Activated naive CD4-positive, alpha-beta T cell treated with Interleukin-2 at 50 U/mL for 16 hours (primary cell): Measurements from ENCODE around the gene TNIK.
"Not testable (repeated sequence)": the region's sequence is repeated elsewhere in the genome, so short reads cannot be mapped to it uniquely, and the experiment has no call there.

Source experiments
- DNase-seq: peaks from one replicate; pipeline ENCODE4 v3.0.0-alpha.2; 2020

TNIK gene

DNA sequence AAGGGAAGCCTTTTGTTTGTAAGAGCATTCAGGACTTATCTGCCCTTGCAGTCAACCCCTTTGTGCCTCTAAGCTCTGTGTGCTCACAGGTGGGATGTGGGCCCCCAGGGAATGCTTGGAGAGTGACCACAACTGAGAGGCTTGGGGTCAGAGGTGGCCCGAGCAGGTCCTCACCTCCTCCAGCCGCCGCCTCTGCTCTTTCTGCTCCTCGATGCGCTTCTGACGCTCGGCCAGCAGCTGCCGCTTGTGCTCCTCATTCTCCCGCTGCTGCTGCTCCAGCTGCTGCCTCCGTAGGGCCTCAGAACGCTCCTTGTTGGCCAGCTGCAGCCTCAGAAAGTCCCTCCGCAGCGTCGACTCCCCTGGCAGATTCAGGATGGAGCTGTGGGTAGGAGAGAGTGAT is 302.9 kb downstream of the TNIK start:
- DNase-seq, result no peak

DNA sequence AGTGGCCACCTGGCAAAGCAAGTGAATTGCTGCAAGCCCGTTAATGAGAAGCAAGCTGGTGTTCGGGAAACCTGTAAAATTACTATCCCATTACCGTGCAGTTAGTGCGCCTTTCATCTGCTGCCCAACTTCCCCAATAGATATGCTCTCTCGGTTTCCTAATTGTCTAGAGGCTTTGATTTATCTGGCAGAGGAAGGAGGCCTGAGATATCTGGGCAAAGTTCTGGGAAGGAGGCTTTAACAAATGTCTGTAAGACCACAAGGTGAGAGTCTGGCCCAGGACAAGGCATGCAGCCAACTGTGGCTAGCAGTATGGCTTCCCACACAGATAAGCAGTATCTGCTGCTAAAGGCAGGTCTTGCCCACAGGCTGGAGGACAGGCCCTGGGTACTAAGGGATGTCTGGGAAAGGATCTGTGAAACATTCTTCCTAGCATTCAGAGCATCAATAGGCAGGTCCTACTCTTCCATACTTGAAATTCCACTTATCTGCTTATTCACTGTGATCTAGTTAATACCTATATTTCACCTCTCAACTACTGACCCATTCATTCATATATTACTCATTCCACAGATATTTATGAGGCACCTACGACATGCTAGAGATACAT is 303.7 kb downstream of the TNIK start:
- DNase-seq, result no peak

DNA sequence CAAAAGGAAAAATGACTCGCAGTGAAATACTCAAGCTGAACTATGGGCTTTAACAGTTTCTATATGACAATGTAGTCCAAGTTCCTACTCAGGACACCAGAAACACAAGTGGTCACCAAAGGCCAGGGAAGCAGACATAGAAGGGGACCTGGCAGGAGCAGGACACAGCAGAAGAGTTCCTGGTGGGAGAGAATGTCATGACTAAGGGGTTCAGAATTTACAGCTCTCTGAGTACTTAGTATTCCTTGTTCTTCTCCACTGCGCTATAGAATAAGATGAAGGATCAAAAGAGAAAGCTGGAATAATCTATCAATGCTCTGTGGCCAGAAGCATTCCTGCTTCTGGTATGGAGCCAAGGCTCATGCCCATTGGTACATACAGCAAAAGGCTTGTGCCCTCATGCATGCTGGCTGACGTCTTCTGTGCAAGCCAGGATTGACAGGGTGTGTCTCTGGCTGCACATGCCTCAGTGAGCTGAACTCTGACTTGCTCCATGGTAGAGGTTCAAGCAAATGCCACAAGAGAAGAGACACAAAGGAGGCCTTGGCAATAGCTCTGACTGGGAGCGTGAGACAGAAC is 305.0 kb downstream of the TNIK start:
- no peak for DNase-seq

DNA sequence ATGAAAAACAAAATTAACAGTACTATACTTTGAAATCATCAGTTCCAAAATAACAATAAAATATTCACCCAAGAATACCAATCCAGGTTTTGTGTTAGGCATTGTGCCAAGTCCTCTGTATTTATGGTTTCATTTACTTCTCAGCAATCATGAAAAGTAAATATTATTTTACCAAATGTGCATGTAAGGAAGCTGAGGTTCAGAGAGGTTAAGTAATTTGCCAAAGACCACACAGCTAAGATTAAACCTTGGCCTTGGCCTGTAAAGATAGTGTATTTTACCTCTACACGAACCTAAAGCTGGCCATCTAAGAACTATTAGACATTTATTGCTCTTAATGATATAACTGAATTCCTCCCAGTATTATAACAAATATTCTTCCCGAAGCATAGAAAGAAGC is 309.3 kb downstream of the TNIK start:
- no peak for DNase-seq

DNA sequence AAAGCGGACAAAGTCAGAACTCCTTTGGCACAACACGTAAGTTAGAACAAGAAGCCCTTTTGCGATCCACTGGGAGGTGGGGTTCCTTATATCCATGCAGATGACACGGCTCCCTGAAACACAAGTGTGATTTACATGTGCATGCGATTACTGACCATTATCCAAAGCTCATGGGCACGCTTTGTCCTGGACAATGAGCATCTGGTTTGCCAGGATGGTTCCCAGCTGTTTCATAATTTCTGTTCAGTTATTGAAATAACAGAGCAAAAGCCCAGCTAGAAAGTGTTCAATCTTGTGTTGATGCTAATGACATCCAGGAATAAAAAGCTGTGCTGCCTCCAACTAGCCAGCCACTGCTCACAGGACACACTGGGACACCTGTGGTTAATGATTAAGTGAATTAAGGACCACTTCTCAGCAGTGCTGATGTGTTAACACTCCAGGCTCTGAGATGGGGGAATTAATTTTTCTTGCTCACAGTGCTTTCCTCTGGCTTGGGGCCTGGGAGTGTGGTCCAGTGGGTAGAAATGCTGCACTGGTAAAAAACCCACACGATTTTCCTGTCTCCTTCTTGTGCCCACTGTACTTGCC is 310.6 kb downstream of the TNIK start:
- no peak for DNase-seq

DNA sequence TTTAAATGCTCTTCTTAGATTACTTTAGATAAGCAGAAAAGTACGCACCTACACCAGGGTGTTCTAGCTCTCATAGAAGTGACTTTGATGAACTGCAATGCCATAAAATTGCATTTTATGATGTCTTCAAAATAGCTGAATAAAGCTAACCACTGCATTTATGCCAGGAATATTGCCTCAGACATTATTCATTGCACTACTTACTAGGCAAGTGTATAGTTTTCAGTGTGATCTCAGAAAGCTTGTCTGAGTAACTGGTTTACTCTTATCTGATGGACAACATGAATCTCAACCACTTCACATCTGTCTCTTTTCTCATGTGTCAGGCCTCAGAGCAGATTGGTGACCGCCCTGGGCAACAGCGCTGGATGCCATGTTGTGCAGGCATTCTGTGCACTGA is 314.4 kb downstream of the TNIK start:
- DNase-seq, result no peak

DNA sequence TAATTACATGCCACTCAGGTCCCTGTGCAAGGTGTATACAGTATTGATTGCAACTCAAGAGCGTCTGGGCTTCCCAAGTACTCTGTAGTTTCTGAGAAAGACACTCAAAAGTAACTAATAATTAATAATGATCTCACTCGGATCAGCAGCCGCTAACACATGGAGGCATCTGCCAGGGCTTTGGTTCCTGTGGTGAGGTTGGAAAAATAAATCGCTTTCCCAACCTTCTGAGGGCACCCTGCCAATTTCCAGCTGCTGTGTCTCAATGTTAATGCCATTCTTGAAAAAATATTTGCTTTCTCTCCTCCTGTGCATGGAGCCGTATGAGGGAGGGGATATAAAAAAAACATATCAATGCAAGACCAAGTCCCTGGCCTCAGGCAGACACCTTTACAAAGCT is 317.2 kb downstream of the TNIK start:
- DNase-seq, result no peak

DNA sequence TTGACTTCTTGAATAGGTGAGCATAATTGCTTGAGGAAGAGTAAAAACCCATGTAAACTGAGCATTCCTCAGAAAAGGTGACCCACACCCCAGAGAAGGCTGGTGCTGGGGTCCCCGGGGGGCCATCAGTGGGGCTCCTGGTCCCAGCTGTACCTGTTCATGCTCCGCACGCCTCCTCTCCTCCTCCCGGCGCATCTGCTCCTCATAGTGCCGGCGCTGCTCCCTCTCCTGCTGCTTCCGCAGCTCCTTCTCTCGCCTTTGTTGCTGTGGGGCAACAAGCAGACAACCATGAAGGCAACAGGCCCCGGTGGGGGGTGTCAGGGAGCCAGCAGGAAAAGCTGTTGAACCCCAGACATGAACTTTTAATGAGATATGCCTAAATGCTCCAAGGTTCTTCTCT is 320.0 kb downstream of the TNIK start:
- DNase-seq, result no peak

DNA sequence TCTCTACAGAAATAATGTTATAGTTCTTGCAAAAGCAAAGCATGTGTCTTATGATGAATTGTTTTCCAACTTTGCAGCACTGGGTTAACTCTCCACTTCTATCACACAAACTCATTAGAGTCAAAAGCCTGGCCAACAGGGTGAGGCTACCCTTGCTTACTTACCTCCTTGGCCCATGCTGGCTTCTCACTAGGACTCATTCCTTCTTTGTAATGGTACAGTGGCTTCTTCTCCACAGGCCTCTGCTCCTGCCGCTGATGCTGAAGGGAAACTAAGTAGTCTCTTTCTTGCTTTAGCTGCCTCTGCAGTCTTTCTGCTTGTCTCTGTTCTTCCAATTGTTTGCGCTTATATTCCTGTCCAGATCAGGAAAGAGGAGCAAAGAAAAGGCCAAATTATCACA is 322.2 kb downstream of the TNIK start:
- DNase-seq, result no peak

DNA sequence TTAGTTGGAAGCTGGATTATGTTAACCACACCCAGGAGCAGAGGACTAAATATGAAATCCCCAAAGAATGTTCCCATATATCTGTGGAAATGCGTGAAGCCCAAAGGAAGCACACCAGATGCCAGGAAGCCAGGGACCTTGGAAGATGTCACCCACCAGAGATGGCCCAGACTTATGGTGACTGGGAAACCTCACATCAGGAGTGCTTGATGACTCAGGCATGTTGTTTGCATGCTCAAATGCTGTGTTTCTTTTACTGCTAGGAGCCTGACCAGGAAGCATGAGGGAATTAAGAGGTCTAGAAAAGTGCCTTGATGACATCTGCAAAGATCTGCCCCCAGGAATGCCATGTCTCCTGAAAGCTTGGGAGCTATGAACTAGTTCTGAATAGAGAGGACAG is 324.7 kb downstream of the TNIK start:
- DNase-seq, result no peak

DNA sequence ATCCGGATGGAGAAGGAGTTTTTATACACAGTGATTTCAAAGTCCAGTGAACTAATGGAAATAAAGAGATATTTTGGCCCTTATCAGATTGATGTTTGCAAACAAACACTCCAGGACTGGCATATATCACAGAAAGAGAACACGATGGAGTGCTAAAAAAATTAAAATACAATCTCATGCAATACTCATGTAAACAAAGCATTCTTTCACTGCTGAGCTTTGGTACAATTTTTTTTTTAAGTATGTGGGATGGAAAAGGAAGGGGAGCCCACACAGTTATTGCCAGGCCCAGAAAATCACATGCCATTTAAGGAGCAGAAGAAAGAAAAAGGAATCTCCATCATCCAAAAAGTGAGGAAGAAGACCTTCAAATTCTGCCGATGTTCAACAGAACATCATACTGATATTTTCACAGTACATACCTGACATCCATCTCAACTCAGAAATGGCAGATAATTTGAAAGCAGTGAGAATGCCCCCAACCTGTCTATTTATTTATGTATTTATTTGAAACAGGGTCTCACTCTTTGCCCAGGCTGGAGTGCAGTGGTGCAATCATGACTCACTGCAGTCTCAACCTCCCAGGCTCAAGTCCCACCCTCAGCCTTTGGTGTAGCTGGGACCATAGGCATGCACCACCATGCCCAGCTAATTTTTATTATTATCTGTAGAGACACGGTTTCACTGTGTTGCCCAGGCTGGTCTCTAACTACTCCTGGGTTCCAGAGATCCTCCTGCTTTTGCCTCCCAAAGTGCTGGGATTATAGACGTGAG is 326.2 kb downstream of the TNIK start:
- no peak for DNase-seq

DNA sequence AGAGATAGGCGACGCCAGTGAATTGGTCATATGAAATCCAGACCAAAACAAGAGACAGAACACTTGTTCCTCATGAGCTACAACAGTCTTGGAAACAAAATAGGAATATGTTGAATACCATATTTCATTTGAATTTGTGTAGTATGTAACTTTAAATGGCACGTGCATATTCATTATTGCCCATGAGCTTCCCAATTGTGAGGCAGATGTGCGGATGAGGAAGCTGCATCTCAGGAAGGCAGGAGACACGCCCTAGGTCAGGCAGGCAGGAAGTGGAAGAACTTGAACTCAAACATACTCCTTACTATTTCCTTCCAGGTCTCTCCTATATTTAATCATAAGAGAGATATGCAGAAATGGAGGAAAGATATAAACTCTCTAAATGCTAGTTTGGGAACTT is 326.9 kb downstream of the TNIK start:
- no peak for DNase-seq

DNA sequence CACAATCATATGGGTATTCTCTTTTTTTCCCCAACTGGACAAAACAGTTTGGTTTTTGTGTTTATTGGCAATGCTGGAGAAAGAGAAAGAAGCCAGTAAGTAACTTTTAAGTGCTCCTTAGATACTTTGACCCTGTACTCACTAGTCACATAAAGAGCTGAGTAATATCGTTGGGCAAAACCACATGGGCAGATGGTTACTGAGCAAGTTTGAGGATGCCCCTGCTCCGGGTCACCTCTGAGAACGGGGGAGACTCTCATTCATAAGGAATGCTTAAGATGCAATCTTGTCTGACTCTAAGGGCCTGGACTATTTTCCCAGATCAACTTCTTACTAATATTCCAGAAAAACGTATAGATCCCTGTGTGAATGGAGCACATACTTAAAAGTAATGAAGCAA is 327.3 kb downstream of the TNIK start:
- no peak for DNase-seq

DNA sequence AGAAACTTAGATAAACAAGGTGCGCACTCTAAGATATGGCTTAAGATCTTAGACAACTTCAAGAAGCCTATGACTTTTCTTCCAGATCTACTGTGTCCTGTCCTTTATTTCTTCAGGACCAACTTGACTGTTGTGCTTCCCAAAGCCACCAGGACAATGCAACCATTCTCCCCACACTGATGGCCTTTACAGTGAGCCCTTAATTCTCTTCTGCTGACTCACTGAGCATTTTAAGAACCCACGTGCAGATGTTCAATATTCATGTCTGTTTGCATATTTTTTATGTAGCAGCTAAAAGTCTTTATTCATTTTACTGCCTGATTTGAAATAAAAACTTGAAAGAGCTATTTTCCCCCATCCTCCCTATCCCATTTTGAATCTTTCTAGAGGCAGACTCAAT is 330.4 kb downstream of the TNIK start:
- DNase-seq, result no peak

DNA sequence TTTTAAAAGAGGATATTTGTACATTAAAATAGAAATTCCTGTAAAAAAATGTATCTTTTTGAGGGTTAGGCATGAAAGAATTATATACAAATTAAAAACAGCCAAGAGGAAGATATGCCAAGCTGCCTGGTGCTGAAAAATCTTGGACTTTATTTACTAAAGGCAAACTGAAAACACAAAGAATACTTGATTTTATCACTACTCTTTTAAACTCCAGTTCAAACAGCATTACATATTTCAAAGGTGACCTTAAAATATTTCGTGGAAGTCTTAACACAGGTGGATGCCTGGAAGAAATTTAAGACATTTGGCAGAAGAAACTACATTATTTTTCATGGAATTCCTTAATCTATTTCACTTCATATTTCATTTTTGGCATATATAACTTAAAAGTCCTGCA is 332.6 kb downstream of the TNIK start:
- no peak for DNase-seq

DNA sequence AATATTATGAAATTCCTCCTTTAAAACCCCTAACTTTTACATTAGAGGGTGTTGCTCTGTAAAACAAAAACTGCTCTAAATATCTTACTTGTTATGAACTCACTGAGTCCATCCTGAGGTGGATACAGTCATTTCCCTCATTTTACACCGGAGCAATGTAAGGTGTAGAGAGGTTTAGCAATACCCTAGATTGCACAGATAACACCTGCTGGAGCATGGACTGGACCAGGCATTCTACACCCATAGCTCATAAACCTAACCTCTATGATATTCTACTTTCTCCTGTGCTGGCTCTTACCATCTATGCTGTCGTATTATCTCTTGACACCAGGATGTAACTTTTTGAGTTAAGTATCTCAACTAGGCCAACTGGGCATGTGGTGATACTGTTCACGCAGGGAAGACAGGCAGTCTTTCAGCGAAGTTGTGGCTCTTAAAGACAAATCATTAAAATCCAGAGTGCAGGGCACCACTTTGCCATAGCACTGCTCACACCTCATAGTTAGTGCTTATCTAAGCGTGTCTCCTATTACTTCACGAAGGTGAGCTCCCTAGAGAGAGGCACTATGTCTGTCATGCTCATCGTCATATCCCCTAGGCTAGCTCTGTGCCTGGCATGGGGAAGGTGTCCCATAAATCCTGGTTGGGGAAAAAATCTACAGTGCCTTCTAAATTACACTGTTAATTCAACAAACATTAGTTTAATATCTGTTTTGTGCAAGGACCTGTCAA is 333.6 kb downstream of the TNIK start:
- DNase-seq, result no peak

DNA sequence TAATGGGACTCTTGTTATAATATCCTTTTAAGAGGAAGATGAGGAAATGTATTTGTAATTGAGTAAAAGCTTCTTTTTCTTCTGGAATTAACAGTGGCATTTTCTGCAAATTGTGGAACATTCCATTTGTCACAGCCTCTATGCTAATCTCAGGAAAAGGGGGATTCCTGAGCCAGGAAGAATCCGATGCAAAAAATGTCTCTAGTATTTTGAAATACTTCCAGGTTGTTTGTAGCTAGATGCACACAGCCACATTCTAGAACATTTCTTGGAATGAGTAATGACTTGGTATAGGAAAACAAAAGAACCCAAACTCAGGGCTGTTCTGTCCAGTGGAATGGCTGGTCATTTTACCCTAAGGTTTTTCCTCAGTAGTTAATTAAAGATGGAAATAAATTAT is 335.2 kb downstream of the TNIK start:
- DNase-seq, result no peak

DNA sequence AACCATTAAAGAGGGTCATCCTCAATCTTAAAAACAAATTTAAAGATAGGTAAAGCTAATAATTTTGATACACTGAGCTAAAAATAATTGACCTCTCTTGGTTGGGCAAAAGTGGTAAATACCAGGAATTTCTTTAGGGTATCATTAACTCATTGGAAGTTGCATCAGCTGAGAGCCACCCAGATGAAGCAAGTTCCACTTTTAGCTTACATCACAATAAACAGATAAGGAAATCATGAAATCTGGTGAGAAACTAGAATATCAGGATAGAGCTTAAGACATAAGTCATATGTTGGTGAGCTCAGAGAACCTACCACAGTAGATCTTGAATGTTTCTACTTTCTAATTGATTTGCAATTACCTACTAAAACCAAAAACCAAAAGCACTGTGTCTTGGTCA is 336.3 kb downstream of the TNIK start:
- no peak for DNase-seq

DNA sequence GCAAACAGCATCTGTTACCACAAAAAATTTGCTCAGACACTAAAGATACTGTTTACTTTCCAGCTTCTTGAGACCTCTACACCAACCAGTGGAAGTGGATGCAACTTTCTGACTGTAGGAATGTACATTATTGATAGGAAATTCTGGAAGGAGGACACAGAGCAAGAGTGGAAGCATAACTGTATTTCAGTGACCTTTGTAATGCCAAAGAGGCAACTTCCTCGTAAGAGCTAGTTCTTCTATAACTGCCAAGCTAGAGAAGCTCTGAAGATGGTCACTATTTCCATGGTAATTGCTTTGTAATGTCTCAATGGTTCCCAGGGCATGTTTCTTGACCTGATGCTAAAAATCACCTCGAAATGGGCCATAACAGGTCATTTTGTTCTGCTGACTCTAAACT is 337.3 kb downstream of the TNIK start:
- no peak for DNase-seq

DNA sequence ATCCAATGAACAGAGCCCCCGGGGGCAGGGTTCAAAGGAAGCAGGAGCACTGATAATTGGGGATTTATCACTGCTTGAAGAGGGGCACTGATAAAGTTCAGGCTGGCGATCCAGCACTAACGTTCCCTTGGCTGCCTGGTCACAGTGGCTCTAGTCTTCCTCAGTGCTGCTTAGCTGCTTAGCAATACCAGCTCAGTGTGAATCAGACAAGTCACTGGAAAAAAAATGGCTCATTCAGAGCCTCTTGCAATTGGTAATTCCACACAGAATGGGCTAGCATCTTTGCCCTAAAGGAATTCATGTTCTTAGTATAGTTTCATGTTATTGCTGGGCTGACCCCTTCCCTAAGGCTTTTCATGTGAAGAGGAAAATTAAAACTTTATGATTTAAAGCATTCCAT is 338.0 kb downstream of the TNIK start:
- DNase-seq, result no peak

DNA sequence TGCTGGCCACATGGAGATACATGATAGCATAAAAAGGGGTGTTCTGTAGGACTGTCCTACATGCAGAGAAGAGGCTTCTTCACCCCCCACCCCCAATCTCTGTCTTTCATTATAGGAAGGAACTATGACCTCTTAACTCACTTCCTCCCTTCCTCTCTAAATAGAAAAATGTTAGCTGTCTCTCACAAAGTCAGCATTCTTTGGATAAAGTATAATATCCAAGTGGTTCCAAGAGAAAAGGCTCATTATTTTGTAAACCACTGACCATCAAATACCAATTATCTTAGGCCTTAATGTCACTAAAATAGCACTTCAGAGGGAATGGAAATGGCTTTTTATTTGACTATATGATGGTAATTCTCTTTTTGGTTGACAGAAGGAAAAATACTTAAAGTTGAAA is 338.4 kb downstream of the TNIK start:
- DNase-seq, result no peak

DNA sequence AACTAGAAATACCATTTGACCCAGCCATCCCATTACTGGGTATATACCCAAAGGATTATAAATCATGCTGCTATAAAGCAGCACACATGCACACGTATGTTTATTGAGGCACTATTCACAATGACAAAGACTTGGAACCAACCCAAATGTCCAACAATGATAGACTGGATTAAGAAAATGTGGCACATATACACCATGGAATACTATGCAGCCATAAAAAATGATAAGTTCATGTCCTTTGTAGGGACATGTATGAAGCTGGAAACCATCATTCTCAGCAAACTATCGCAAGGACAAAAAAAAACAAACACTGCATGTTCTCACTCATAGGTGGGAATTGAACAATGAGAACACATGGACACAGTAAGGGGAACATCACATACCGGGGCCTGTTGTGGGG is 340.8 kb downstream of the TNIK start:
- DNase-seq, result not testable (repeated sequence)

DNA sequence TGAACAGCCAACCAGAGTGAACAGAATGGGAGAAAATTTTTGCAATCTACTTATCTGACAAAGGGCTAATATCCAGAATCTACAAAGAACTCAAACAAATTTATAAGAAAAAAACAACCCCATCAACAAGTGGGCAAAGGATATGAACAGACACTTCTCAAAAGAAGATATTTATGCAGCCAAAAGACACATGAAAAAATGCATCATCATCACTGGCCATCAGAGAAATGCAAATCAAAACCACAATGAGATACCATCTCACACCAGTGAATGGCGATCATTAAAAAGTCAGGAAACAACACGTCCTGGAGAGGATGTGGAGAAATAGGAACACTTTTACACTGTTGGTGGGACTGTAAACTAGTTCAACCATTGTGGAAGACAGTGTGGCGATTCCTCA is 341.2 kb downstream of the TNIK start:
- DNase-seq, result not testable (repeated sequence)
